Vagina (tissue), 2 donors: ENCODE measurements around the gene DCTD.

ENCODE experiments used
- POLR2A ChIP-seq, 2 donors: fragments of 450-650 bp; IDR thresholded peaks; one replicate each; pipeline ENCODE4 v1.6.1; 2017; ENCODE audit warnings: antibody characterized with exemption in 2 of 2, mild to moderate bottlenecking in 2 of 2, moderate library complexity in 2 of 2
- POLR2AphosphoS5 ChIP-seq, 2 donors: sonication (generic); formaldehyde crosslinking; IDR thresholded peaks; one replicate each; pipeline ENCODE4 v1.9.0; 2017; ENCODE audit warnings: antibody characterized with exemption in 2 of 2, mild to moderate bottlenecking in 2 of 2, low read depth in 1 of 2; ENCODE audit not compliant: insufficient read depth in 1 of 2
- TF ChIP-seq, protein P1 (sequence below), 3 experiments: fragments of 450-650 bp in 2 of 3; fragments of 200-600 bp in 1 of 3; sonication (generic) in 1 of 3; IDR thresholded peaks; one replicate each; pipeline ENCODE4 v1.5.1; 2017 to 2019; ENCODE audit warnings: antibody characterized with exemption in 3 of 3, mild to moderate bottlenecking in 2 of 3, moderate library complexity in 2 of 3

DNA sequence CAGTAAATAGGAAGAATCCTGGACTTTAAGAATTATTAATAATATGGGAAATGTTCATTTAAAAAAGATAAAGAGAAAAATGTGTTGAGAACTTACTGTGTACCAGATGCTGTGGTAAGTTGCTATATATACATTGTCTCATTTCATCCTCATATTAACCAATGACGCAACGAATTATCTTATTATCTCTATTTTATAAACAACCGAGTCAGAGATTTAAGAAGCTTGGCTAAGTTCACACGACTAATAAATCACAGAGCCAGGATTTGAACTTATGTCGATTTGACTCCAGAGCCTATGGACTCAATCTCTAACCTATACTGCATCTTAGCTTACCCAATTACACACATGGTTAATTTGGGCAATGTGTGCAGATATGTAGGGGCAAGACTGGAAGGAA is 15.5 kb upstream of the DCTD start:
- no peak for TF ChIP-seq POLR2A (IDR thresholded peaks at IDR 0.05)
- TF ChIP-seq, protein P1, sequence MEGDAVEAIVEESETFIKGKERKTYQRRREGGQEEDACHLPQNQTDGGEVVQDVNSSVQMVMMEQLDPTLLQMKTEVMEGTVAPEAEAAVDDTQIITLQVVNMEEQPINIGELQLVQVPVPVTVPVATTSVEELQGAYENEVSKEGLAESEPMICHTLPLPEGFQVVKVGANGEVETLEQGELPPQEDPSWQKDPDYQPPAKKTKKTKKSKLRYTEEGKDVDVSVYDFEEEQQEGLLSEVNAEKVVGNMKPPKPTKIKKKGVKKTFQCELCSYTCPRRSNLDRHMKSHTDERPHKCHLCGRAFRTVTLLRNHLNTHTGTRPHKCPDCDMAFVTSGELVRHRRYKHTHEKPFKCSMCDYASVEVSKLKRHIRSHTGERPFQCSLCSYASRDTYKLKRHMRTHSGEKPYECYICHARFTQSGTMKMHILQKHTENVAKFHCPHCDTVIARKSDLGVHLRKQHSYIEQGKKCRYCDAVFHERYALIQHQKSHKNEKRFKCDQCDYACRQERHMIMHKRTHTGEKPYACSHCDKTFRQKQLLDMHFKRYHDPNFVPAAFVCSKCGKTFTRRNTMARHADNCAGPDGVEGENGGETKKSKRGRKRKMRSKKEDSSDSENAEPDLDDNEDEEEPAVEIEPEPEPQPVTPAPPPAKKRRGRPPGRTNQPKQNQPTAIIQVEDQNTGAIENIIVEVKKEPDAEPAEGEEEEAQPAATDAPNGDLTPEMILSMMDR (IDR thresholded peaks at IDR 0.05), result no peak
- no peak for TF ChIP-seq POLR2AphosphoS5 (IDR thresholded peaks at IDR 0.05; ENCODE audit: insufficient read depth in 1 of 2, low read depth in 1 of 2)
